ENCODE data around the gene GHR.

DNA sequence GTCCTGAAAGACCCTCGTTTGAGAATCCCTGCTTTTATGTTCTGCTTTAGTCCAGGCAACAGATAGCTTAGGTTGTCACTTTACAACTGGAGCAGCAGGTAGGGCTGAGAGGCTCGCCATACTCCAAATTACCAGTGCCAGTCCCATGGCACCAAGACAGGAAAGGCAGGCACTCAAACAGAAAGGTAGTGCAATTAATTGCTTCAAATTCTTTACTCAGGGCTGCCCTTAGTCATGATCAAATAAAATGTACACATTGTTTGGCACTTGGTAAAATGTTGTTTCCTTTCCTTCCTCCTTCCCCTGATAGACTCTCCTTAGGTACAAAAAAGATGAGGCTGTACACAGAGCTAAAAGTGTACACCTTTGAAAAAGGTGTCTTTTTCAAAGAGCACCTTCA lies 217.6 kb downstream of the GHR start:
- TF ChIP-seq, protein P1, sequence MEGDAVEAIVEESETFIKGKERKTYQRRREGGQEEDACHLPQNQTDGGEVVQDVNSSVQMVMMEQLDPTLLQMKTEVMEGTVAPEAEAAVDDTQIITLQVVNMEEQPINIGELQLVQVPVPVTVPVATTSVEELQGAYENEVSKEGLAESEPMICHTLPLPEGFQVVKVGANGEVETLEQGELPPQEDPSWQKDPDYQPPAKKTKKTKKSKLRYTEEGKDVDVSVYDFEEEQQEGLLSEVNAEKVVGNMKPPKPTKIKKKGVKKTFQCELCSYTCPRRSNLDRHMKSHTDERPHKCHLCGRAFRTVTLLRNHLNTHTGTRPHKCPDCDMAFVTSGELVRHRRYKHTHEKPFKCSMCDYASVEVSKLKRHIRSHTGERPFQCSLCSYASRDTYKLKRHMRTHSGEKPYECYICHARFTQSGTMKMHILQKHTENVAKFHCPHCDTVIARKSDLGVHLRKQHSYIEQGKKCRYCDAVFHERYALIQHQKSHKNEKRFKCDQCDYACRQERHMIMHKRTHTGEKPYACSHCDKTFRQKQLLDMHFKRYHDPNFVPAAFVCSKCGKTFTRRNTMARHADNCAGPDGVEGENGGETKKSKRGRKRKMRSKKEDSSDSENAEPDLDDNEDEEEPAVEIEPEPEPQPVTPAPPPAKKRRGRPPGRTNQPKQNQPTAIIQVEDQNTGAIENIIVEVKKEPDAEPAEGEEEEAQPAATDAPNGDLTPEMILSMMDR (IDR thresholded peaks at IDR 0.05 in 2 of 3, conservative IDR thresholded peaks at IDR 0.05 in 1 of 3; ENCODE audit: control insufficient read depth in 2 of 3, extremely low read depth in 1 of 3, insufficient read depth in 1 of 3, low read depth in 3 of 3, low read length in 3 of 3): no peak
- no peak for TF ChIP-seq BACH1 (IDR thresholded peaks at IDR 0.05; ENCODE audit: borderline replicate concordance)
- no peak for TF ChIP-seq POLR2AphosphoS5 (IDR thresholded peaks at IDR 0.05; ENCODE audit: low read length)
- TF ChIP-seq POLR2A (IDR thresholded peaks at IDR 0.05; ENCODE audit: low read depth, low read length): no peak
- TF ChIP-seq RCOR1 (conservative IDR thresholded peaks at IDR 0.05; ENCODE audit: low read depth, low read length): no peak
- TF ChIP-seq EZH2 (IDR thresholded peaks at IDR 0.05; ENCODE audit: borderline replicate concordance, control insufficient read depth, low read depth, low read length): no peak
- no peak for TF ChIP-seq FOXM1 (IDR thresholded peaks at IDR 0.05; ENCODE audit: low read depth, low read length)
- no peak for TF ChIP-seq TBL1XR1 (IDR thresholded peaks at IDR 0.05; ENCODE audit: low read depth, low read length)
- TF ChIP-seq RAD51 (IDR thresholded peaks at IDR 0.05): no peak
- no peak for TF ChIP-seq MYC (IDR thresholded peaks at IDR 0.05; ENCODE audit: insufficient read depth, insufficient read length, insufficient replicate concordance, low read length, severe bottlenecking)

Measured in GM12878 (cell line).